Fibroblast of villous mesenchyme (primary cell): ENCODE measurements around the gene HSPA9. TPM values are rescaled to one million over a fixed set of nuclear protein-coding genes. Genes with fewer than 3 reads are reported as not detected.

Experiments
- DNase-seq: peaks from one replicate; pipeline ENCODE4 v3.0.0-alpha.2; 2010; ENCODE audit warnings: low read depth
- H3K4me3 ChIP-seq: 2 replicates; pipeline ENCODE4 v1.5.1; 2011; ENCODE audit warnings: low read depth, mild to moderate bottlenecking, low read length
- total RNA-seq: library from RNA; depleted of rRNA; stranded (reverse); fragments of >200 nt; gene quantifications from 2 replicates; pipeline ENCODE4 v1.2.3, GENCODE V29; 2012
- TF ChIP-seq, protein P1 (sequence below): IDR thresholded peaks from 2 replicates; pipeline ENCODE4 v1.5.1; 2012; ENCODE audit warnings: low read depth, mild to moderate bottlenecking, low read length; ENCODE audit not compliant: insufficient read depth

The HSPA9 gene
- total RNA-seq, 1 donor = 336 TPM

DNA sequence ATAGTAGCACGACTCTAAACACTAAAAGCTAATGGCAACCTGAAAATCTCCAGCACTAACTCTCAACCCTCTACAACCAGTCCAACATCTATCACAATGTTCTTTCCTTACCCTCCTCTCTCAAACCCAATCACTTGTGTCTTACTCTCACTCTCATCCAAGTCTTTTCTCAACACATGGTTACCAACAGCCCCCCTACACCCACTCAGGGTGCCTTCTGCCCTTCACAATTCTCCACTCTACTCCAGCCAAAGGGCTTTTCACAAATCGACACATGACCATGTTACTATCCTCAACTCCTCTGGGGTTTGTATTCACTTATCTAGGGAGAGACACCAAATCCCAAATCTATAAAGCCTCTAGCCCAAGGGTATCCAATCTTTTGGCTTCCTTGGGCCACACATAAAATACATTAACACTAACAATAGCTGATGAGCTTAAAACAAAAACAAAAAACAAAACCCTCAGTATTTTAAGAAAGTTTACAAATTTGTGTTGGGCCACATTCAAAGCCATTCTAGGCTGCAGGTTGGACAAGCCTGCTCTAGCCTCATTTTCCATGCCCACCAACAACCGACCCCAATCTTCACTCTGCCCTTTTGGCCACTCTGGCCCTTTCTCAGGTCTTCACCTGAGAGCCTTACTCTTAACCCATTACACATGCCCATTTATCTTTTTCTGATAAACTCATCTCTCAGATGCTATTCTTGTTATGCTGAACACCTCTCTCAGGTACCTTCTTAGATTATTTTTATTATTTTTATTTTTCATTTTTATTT is 11.7 kb downstream of the HSPA9 start:
- TF ChIP-seq, protein P1, sequence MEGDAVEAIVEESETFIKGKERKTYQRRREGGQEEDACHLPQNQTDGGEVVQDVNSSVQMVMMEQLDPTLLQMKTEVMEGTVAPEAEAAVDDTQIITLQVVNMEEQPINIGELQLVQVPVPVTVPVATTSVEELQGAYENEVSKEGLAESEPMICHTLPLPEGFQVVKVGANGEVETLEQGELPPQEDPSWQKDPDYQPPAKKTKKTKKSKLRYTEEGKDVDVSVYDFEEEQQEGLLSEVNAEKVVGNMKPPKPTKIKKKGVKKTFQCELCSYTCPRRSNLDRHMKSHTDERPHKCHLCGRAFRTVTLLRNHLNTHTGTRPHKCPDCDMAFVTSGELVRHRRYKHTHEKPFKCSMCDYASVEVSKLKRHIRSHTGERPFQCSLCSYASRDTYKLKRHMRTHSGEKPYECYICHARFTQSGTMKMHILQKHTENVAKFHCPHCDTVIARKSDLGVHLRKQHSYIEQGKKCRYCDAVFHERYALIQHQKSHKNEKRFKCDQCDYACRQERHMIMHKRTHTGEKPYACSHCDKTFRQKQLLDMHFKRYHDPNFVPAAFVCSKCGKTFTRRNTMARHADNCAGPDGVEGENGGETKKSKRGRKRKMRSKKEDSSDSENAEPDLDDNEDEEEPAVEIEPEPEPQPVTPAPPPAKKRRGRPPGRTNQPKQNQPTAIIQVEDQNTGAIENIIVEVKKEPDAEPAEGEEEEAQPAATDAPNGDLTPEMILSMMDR = no peak
- H3K4me3 ChIP-seq = no peak overlapping the region
- no peak for DNase-seq

DNA sequence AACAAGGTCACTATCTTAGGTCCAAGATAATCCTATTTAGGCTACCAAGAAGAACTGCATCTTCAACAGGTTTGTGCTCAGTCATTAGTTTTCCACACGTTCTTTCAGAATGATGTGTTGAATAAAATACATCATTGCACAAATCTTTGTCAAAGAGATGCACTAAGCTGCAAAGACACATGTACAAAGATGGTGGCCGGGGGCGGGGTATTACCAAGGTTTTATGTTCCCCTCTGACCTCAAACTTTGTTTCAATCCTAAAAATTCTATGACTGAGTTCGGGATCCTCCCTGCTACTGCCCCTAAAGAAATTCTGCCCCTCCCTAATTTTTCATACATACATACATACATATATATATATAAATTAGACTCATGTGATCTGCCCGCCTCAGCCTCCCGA is 14.2 kb downstream of the HSPA9 start:
- no peak overlapping the region for H3K4me3 ChIP-seq
- TF ChIP-seq, protein P1 = no peak
- no peak for DNase-seq

DNA sequence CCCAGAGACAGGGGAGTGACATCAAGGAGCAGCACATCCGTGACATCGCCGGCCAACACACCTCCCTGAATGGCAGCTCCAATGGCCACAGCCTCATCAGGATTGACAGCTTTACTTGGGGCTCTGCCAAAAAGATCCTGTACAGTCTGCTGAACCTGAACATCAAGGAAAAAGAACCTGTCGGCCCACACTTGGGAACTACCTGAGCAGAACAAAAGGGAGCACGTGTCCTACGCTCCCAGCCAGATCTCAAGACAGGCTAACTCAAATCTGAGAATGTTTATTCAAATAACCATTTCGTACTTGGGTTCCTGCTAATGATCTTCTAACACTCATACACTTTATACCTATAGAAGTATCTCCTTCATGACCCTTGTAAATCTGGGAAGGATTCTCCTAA is 15.3 kb downstream of the HSPA9 start:
- TF ChIP-seq, protein P1 = no peak
- DNase-seq = no peak
- H3K4me3 ChIP-seq = no peak overlapping the region

DNA sequence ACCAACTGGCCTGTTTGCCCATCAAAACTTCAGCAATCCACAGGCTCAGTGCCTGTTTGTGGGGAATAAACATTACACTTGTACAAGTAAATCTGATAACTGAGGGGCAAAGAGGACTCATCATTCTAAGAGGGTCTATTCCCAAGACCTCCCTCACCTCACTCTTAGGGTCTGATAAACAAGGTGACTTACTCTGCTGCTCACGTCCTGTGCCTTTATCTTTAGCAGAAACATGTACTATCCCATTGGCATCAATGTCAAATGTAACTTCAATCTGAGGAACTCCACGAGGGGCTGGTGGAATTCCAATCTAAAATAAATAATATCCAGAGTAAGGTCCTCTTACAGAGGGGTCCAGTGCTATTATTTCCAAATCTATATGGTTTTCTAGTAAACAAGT is 17.5 kb downstream of the HSPA9 start:
- H3K4me3 ChIP-seq = no peak overlapping the region
- TF ChIP-seq, protein P1 = no peak
- no peak for DNase-seq

DNA sequence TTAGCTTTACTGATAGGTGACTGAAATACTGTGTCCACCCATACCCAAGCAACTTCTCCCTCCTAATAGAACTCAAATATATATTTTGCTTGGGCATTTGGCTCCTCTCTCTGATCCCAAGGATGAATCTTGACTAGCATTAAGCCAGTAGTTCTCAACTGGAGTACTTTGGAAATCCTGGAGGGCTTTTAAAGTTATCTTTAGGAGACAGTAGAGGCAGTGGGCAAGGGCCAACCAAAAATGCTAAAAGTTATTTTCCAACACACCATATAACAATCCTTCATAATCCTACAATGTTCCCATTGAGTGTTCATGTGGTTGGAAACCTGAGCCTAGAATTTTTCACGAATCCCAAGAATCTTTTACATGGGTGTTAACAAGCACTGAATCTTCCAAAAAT is 21.1 kb downstream of the HSPA9 start:
- H3K4me3 ChIP-seq = no peak overlapping the region
- TF ChIP-seq, protein P1 = no peak
- no peak for DNase-seq

DNA sequence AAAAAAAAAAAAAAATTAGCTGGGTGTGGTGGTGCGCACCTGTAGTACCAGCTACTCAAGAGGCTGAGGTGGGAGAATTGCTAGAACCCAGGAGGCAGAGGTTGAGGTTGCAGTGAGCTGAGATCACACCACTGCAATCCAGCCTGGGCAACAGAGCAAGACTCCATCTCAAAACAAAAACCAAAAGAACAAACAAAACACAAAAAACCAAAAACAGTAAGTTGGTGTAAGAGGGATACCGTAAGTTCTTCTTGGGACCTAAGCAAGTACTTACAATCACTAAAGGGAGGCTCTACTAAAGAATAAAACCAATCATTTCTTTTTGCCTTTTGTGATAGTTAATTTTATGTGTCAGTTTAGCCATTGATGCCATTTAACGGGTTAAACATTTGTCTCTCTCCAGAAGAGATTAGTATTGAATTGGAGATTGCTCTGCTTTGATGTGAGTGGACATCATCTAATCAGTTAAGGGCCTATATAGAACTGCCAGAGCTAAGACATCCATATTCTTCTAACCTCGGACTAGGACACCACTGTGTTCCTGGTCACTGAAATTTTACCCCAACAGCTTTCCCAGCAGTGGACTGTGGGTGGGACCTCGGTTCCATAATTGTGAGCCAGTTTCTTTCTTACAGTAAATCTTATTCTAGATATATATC is 21.6 kb downstream of the HSPA9 start:
- no peak overlapping the region for H3K4me3 ChIP-seq
- no peak for DNase-seq
- TF ChIP-seq, protein P1 = no peak
